ENCODE measurements around the gene IKZF2.

- TF ChIP-seq CTCF (IDR thresholded peaks at IDR 0.05; ENCODE audit: low read length) (no peak), EZH2 (optimal IDR thresholded peaks at IDR 0.05; ENCODE audit: low read depth, low read length) (no peak), EZH2phosphoT487 (IDR thresholded peaks at IDR 0.05; ENCODE audit: low read length) (no peak)
Measured at GRCh38 chr2:212991120-212991519, 160.3 kb downstream of the IKZF2 start.

Data from MM.1S (cell line).